Sigmoid colon (tissue), 4 donors: ENCODE data around the gene KCNMB2.

ENCODE experiments used
- CTCF ChIP-seq, 4 experiments: fragments of 450-650 bp in 3 of 4; fragments of 200-600 bp in 1 of 4; IDR thresholded peaks; one replicate each; pipeline ENCODE4 v1.5.1; 2016 to 2019; ENCODE audit warnings: antibody characterized with exemption in 4 of 4, mild to moderate bottlenecking in 3 of 4, moderate library complexity in 2 of 4
- EP300 ChIP-seq, 4 donors: sonication (generic); formaldehyde crosslinking; IDR thresholded peaks; one replicate each; pipeline ENCODE4 v1.6.1; 2017; ENCODE audit warnings: antibody characterized with exemption in 4 of 4
- POLR2A ChIP-seq, 2 donors: fragments of 450-650 bp; IDR thresholded peaks; one replicate each; pipeline ENCODE4 v1.6.1; 2016; ENCODE audit warnings: antibody characterized with exemption in 2 of 2, mild to moderate bottlenecking in 2 of 2, moderate library complexity in 2 of 2

- TF ChIP-seq CTCF (IDR thresholded peaks at IDR 0.05), result no peak
- TF ChIP-seq POLR2A (IDR thresholded peaks at IDR 0.05), result no peak
- no peak for TF ChIP-seq EP300 (IDR thresholded peaks at IDR 0.05)
These were observed 39.3 kb upstream of the KCNMB2 start for GRCh38 chr3:178496911-178497310.
